Activated CD8-positive, alpha-beta T cell treated with anti-CD3 and anti-CD28 coated beads for 36 hours (primary cell): Measurements from ENCODE around the gene CHST15. TPM values are rescaled to one million over a fixed set of nuclear protein-coding genes. Genes with fewer than 3 reads are reported as not detected.

Experiments
- ATAC-seq: fragments of 200-7000 bp; cut with Tn5 transposase; one replicate; pipeline ENCODE4 v1.10.0; 2021; ENCODE audit warnings: mild to moderate bottlenecking, moderate library complexity
- CTCF ChIA-PET: fragments of 350-600 bp; sonication (Branson Sonifier 250); formaldehyde crosslinking; loops from one replicate; lab custom pipeline; 2021; ENCODE audit warnings: antibody characterized with exemption; lab: Charles Lee
- POLR2A ChIA-PET: fragments of 350-600 bp; sonication (Branson Sonifier 250); formaldehyde crosslinking; loops from one replicate; lab custom pipeline; 2021; ENCODE audit warnings: antibody characterized with exemption; lab: Charles Lee
- DNase-seq: peaks from one replicate; pipeline ENCODE4 v3.0.0-alpha.2; 2020
- H3K27ac Mint-ChIP-seq: one replicate; pipeline ENCODE4 v1.8.0; 2021; ENCODE audit warnings: mild to moderate bottlenecking, mixed read lengths
- H3K27me3 Mint-ChIP-seq: one replicate; pipeline ENCODE4 v1.8.0; 2021; ENCODE audit warnings: mixed read lengths
- H3K36me3 Mint-ChIP-seq: one replicate; pipeline ENCODE4 v1.8.0; 2021; ENCODE audit warnings: low read depth, mixed read lengths
- H3K4me1 Mint-ChIP-seq: one replicate; pipeline ENCODE4 v1.8.0; 2021; ENCODE audit warnings: low read depth, mixed read lengths
- H3K4me3 Mint-ChIP-seq: one replicate; pipeline ENCODE4 v1.8.0; 2021; ENCODE audit warnings: mild to moderate bottlenecking, moderate library complexity, mixed read lengths
- H3K9me3 Mint-ChIP-seq: one replicate; pipeline ENCODE4 v1.8.0; 2021; ENCODE audit warnings: mixed read lengths
- CTCF ChIP-seq: fragments of 200-600 bp; IDR thresholded peaks from one replicate; pipeline ENCODE4 v1.8.0; 2022; ENCODE audit warnings: antibody characterized with exemption, mild to moderate bottlenecking
- intact Hi-C: fragments of 100-400 bp; cut with micrococcal nuclease; formaldehyde crosslinking; loops from one replicate; pipeline ENCODE4 v1.10.0; 2022
- total RNA-seq, 2 experiments: library from RNA; stranded (reverse); gene quantifications; one replicate each; pipeline ENCODE4 v1.2.3, GENCODE V29; 2021

Gene CHST15
- total RNA-seq, 2 experiments from 2014 or later, result 0.36 to 0.81 TPM

- Mint-ChIP-seq H3K9me3 (no peaks in the 10 kb centered on the region), H3K4me1 (no peaks in the 10 kb centered on the region), H3K27me3 (peaks cover 3% of the 10 kb centered on the region), H3K27ac (no peak overlapping the region), H3K4me3 (no peak overlapping the region), H3K36me3 (no peaks in the 10 kb centered on the region)
- intact Hi-C loops, result no loop called here
- CTCF ChIA-PET, result no interaction called here
- POLR2A ChIA-PET, result no interaction called here
- no peak for DNase-seq
- no peak for ATAC-seq
- no peak for TF ChIP-seq CTCF
These were observed 19.6 kb upstream of the CHST15 start for GRCh38 chr10:124112891-124113580.

- Mint-ChIP-seq H3K27ac (no peak overlapping the region), H3K4me1 (no peaks in the 10 kb centered on the region), H3K36me3 (no peaks in the 10 kb centered on the region), H3K9me3 (no peaks in the 10 kb centered on the region), H3K4me3 (no peak overlapping the region), H3K27me3 (peaks cover 3% of the 10 kb centered on the region)
- DNase-seq (no peak), ATAC-seq (no peak)
- ChIA-PET CTCF (no interaction called here), POLR2A (no interaction called here)
- intact Hi-C loops, result no loop called here
- no peak for TF ChIP-seq CTCF
These were observed 17.5 kb upstream of the CHST15 start for GRCh38 chr10:124110882-124111281.

- no peak for ATAC-seq
- H3K27ac Mint-ChIP-seq, result no peak overlapping the region
- TF ChIP-seq CTCF, result no peak
- ChIA-PET CTCF (interaction anchor here (1.5 kb wide), 1 partner anchor 10 kb away, joined by 3 read pairs; no protein-coding TSS in a partner anchor), POLR2A (no interaction called here)
- DNase-seq, result no peak
- intact Hi-C loops, result no loop called here
- H3K36me3 Mint-ChIP-seq, result no peaks in the 10 kb centered on the region
- no peaks in the 10 kb centered on the region for H3K4me1 Mint-ChIP-seq
- peaks cover 3% of the 10 kb centered on the region for H3K27me3 Mint-ChIP-seq
- no peaks in the 10 kb centered on the region for H3K9me3 Mint-ChIP-seq
- no peak overlapping the region for H3K4me3 Mint-ChIP-seq
These were observed 15.9 kb upstream of the CHST15 start for GRCh38 chr10:124109261-124109660.

- Mint-ChIP-seq H3K27ac (no peak overlapping the region), H3K4me1 (no peaks in the 10 kb centered on the region), H3K4me3 (no peak overlapping the region), H3K27me3 (peaks cover 3% of the 10 kb centered on the region), H3K9me3 (no peaks in the 10 kb centered on the region), H3K36me3 (no peaks in the 10 kb centered on the region)
- intact Hi-C loops, result no loop called here
- ChIA-PET POLR2A (no interaction called here), CTCF (interaction anchor here (0.9 kb wide), 1 partner anchor 282 kb away, joined by 3 read pairs; no protein-coding TSS in a partner anchor)
- ATAC-seq (no peak), DNase-seq (no peak)
- TF ChIP-seq CTCF, result no peak
These were observed 13.7 kb upstream of the CHST15 start for GRCh38 chr10:124107072-124107471.

- H3K9me3 Mint-ChIP-seq, result no peaks in the 10 kb centered on the region
- DNase-seq, result no peak
- POLR2A ChIA-PET, result no interaction called here
- no peak overlapping the region for H3K27ac Mint-ChIP-seq
- no peak for ATAC-seq
- intact Hi-C loops, result no loop called here
- H3K4me1 Mint-ChIP-seq, result no peaks in the 10 kb centered on the region
- TF ChIP-seq CTCF, result no peak
- no peak overlapping the region for H3K4me3 Mint-ChIP-seq
- no peaks in the 10 kb centered on the region for H3K36me3 Mint-ChIP-seq
- CTCF ChIA-PET, result interaction anchor here (0.9 to 1.2 kb wide), 2 partner anchors 112 to 283 kb away, joined by 3 to 5 read pairs; no protein-coding TSS in a partner anchor
- H3K27me3 Mint-ChIP-seq, result peaks cover 3% of the 10 kb centered on the region
These were observed 13.0 kb upstream of the CHST15 start for GRCh38 chr10:124106241-124106879.
